Muscle of leg (tissue), 11 donors: ENCODE data around the gene NAALADL2. TPM values are rescaled to one million over a fixed set of nuclear protein-coding genes. Genes with fewer than 3 reads are reported as not detected.

Source experiments
- DNase-seq: peaks from one replicate; pipeline ENCODE4 v3.0.0; 2013
- H3K27ac ChIP-seq: one replicate; pipeline ENCODE4 v1.5.1; 2013; ENCODE audit warnings: mild to moderate bottlenecking, low read length, control low read depth
- H3K27me3 ChIP-seq: one replicate; pipeline ENCODE4 v1.6.1; 2013; ENCODE audit warnings: low read length; ENCODE audit not compliant: control insufficient read depth, insufficient read depth
- H3K36me3 ChIP-seq: one replicate; pipeline ENCODE4 v1.6.1; 2013; ENCODE audit warnings: low read length; ENCODE audit not compliant: control insufficient read depth, insufficient read depth
- H3K4me1 ChIP-seq: one replicate; pipeline ENCODE4 v1.6.1; 2013; ENCODE audit warnings: low read length; ENCODE audit not compliant: control insufficient read depth, insufficient read depth
- H3K4me3 ChIP-seq: one replicate; pipeline ENCODE4 v1.5.1; 2013; ENCODE audit warnings: low read length, control low read depth
- H3K9me3 ChIP-seq: replicated peaks from 2 replicates; pipeline ENCODE4 v1.6.1; 2013; ENCODE audit warnings: low read depth, low read length; ENCODE audit not compliant: control insufficient read depth
- WGBS: methylation state at CpG from one replicate; pipeline ENCODE4 v1.1.5; 2013; ENCODE audit warnings: missing lambda C conversion rate; ENCODE audit not compliant: insufficient coverage; 5-methylcytosine and 5-hydroxymethylcytosine counted together
- polyA plus RNA-seq, 8 donors: library from polyadenylated mRNA; unstranded; fragments of 120-200 nt; gene quantifications; one replicate each; pipeline versions ENCODE4 v1.2.1 to v1.2.3, GENCODE V29; 2013; ENCODE audit warnings: inconsistent platforms in 1 of 8, low replicate concordance in 1 of 8; ENCODE audit not compliant: insufficient read length in 8 of 8, insufficient read depth in 1 of 8
- total RNA-seq: library from RNA; stranded (reverse); fragments of 120-200 nt; gene quantifications from one replicate; pipeline ENCODE4 v1.2.4, GENCODE V29; 2013

Gene NAALADL2
- total and polyA plus RNA-seq, 9 donors = 4.8 to 17.4 (median 8.0) TPM

GRCh38 chr3:175278680-175279079 is 419.5 kb downstream of the NAALADL2 start:
- Histone ChIP-seq H3K27ac (peak overlapping the region; percentile 53), H3K4me1 (no peaks in the 10 kb centered on the region), H3K36me3 (no peaks in the 10 kb centered on the region), H3K9me3 (no peaks in the 10 kb centered on the region), H3K4me3 (no peak overlapping the region), H3K27me3 (no peaks in the 10 kb centered on the region)
- peak; percentile 78 for DNase-seq
- WGBS = no CpG with 5 or more reads among the region's 3 CpGs

DNA sequence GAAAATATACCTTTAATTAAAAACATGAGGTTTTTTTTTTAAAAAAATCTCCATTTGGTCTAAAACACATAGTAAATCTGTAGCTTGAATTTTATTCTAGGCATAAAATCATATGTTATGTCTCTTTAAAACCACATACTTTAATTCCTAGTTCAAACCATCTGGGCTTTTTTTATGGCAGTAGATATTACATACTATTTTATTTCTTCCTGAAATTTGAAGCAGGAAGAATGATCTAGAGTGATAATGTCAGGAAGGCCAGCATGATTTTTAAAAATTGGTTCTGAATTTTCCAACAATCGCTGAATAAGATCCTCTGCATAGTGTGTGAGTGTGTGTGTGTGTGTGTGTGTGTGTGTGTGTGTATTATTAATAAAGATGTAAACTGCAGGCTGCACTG is 420.3 kb downstream of the NAALADL2 start:
- no peaks in the 10 kb centered on the region for H3K4me1 ChIP-seq
- no peaks in the 10 kb centered on the region for H3K9me3 ChIP-seq
- WGBS = 40% methylated on average over 1 of the region's 1 CpG
- no peaks in the 10 kb centered on the region for H3K36me3 ChIP-seq
- no peaks in the 10 kb centered on the region for H3K27me3 ChIP-seq
- peak overlapping the region; percentile 38 for H3K27ac ChIP-seq
- peak; percentile 45 for DNase-seq
- H3K4me3 ChIP-seq = no peak overlapping the region

DNA sequence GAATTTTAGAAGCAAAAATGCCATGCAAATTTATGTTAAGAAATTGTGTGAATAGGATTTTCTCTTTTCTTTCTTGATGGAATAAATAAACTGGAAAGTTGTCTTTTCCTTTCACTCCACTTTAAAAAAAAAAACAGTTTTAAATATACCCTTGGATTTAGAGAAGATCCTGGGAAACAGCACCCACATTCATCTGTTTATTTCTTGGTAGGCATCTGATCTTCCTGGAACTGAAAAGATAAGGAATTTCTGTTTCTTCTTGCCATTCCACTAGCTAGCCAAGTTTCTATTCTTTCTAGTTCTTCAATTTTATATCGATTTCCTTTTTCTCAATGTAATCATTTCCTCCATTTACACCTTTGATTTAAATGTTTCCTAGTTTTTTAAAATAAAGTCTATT is 420.8 kb downstream of the NAALADL2 start:
- H3K36me3 ChIP-seq = no peaks in the 10 kb centered on the region
- no peaks in the 10 kb centered on the region for H3K27me3 ChIP-seq
- H3K27ac ChIP-seq = no peak overlapping the region
- DNase-seq = no peak
- WGBS = no CpG with 5 or more reads among the region's 1 CpG
- no peaks in the 10 kb centered on the region for H3K4me1 ChIP-seq
- no peak overlapping the region for H3K4me3 ChIP-seq
- no peaks in the 10 kb centered on the region for H3K9me3 ChIP-seq

- H3K4me1 ChIP-seq = no peaks in the 10 kb centered on the region
- H3K27ac ChIP-seq = no peak overlapping the region
- H3K36me3 ChIP-seq = no peaks in the 10 kb centered on the region
- H3K9me3 ChIP-seq = no peaks in the 10 kb centered on the region
- H3K27me3 ChIP-seq = no peaks in the 10 kb centered on the region
- no CpG with 5 or more reads among the region's 3 CpGs for WGBS
- no peak for DNase-seq
- no peak overlapping the region for H3K4me3 ChIP-seq
Observed at GRCh38 chr3:175287361-175287963, 428.3 kb downstream of the NAALADL2 start.

DNA sequence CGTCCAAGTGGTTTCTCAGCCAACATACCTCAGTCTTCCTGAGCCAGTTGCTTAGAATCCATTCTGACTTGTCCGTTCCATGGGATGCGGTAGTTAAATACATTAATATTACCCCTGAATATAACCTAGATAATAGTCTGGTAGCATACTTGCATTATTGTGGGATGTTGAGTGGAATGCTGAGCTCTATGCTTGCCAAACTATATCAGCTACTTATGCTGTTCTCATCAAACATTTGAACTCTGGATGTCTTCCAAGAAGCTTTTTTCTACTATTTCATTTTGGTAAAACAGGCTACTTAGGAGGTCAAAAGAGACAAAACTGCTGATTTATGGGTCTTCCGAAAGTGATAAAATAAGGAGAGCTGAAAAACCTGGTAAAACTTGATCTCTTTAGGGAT is 429.5 kb downstream of the NAALADL2 start:
- no peak overlapping the region for H3K4me3 ChIP-seq
- H3K4me1 ChIP-seq = no peaks in the 10 kb centered on the region
- H3K36me3 ChIP-seq = no peaks in the 10 kb centered on the region
- no peaks in the 10 kb centered on the region for H3K9me3 ChIP-seq
- no peak overlapping the region for H3K27ac ChIP-seq
- H3K27me3 ChIP-seq = no peaks in the 10 kb centered on the region
- DNase-seq = peak; percentile 67
- no CpG with 5 or more reads among the region's 4 CpGs for WGBS

GRCh38 chr3:175294793-175295192 is 435.7 kb downstream of the NAALADL2 start:
- DNase-seq = no peak
- Histone ChIP-seq H3K27me3 (no peaks in the 10 kb centered on the region), H3K27ac (no peak overlapping the region), H3K4me3 (no peak overlapping the region), H3K4me1 (no peaks in the 10 kb centered on the region), H3K36me3 (no peaks in the 10 kb centered on the region), H3K9me3 (no peaks in the 10 kb centered on the region)
- WGBS = 30% methylated on average over 2 of the region's 2 CpGs

DNA sequence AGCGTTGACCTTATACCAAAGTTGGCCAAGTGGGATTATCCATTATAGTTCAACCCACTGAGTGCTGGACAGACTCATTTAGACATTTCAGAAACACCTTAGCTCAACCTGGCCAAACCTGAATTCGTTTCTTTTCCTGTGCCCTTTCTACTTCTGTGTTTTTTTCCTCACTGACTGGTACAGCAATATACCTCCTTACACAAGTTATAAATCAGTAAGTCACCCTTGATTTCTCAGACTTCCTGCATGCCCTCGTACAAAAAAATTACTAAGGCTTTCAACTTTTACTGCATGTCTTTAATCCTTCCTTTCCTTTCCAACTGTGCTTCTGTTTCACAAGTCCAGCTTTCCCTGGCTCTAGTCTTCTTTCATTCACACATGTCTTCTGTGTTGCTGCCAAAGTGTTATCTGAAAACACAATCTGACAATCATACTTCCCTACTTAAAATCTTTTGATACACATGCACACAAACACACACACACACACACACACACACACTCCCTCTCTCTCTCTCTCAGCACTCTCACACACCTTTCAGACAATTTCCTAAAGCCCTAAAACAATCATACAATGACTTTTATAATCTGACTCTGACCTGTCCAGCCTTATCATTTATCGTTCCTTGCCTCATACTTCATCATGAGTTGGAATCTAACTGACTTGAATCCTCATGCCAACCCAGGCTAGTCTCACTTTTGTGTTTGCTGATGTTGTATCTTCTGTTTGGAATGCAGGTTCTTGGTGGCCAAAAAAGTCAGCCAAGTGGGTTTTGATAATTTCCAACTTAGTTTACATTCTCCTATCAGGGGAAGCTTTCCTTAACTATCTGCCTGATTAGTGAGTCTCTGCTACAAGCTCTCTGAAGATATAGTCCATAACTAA is 436.4 kb downstream of the NAALADL2 start:
- Histone ChIP-seq H3K4me3 (no peak overlapping the region), H3K27ac (no peak overlapping the region), H3K4me1 (no peaks in the 10 kb centered on the region), H3K27me3 (no peaks in the 10 kb centered on the region), H3K36me3 (no peaks in the 10 kb centered on the region), H3K9me3 (no peaks in the 10 kb centered on the region)
- DNase-seq = no peak
- 48% methylated on average over 3 of the region's 4 CpGs for WGBS

- Histone ChIP-seq H3K4me3 (no peak overlapping the region), H3K4me1 (no peaks in the 10 kb centered on the region), H3K36me3 (no peaks in the 10 kb centered on the region), H3K27ac (no peak overlapping the region), H3K27me3 (no peaks in the 10 kb centered on the region), H3K9me3 (no peaks in the 10 kb centered on the region)
- DNase-seq = peak; percentile 38
- WGBS = no CpG with 5 or more reads among the region's 2 CpGs
Observed at GRCh38 chr3:175297216-175297615, 438.1 kb downstream of the NAALADL2 start.

DNA sequence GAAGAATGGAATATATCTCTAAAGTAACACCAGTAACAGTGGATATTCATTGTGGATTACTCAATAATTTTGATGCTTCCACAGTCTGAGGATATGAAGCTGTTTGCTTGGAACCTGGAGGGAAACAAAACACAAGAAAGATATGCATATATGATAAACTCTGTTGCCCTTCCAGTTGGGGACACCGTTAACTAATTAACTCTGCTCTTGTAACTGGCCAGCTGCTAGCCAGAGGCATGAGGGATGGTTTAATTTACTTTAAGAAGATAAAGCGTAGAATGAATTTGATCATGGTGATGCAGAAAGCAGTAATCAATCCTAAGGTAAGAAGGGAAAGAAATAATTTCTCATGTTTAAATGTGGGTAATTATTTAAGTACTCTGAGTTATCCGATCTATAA is 442.6 kb downstream of the NAALADL2 start:
- no peak overlapping the region for H3K4me3 ChIP-seq
- H3K9me3 ChIP-seq = no peaks in the 10 kb centered on the region
- DNase-seq = no peak
- no peaks in the 10 kb centered on the region for H3K27me3 ChIP-seq
- no CpG with 5 or more reads among the region's 3 CpGs for WGBS
- no peaks in the 10 kb centered on the region for H3K4me1 ChIP-seq
- H3K27ac ChIP-seq = no peak overlapping the region
- no peaks in the 10 kb centered on the region for H3K36me3 ChIP-seq

GRCh38 chr3:175304404-175304803 is 445.3 kb downstream of the NAALADL2 start:
- no peaks in the 10 kb centered on the region for H3K36me3 ChIP-seq
- no peaks in the 10 kb centered on the region for H3K4me1 ChIP-seq
- H3K4me3 ChIP-seq = no peak overlapping the region
- H3K9me3 ChIP-seq = no peaks in the 10 kb centered on the region
- no peaks in the 10 kb centered on the region for H3K27me3 ChIP-seq
- peak overlapping the region; percentile 64 for H3K27ac ChIP-seq
- DNase-seq = peak; percentile 98
- WGBS = no CpG with 5 or more reads among the region's 2 CpGs
